HG03442 (cell line): ENCODE data around the gene SLC8A3.
"Not testable (repeated sequence)": the region's sequence is repeated elsewhere in the genome, so short reads cannot be mapped to it uniquely, and the experiment has no call there.

Experiments
- ATAC-seq: cut with Tn5 transposase; IDR thresholded peaks from one replicate; pipeline ENCODE4 v1.9.1; 2021; ENCODE audit warnings: mild to moderate bottlenecking, moderate library complexity; ENCODE audit not compliant: unreplicated experiment

The SLC8A3 gene, protein sequence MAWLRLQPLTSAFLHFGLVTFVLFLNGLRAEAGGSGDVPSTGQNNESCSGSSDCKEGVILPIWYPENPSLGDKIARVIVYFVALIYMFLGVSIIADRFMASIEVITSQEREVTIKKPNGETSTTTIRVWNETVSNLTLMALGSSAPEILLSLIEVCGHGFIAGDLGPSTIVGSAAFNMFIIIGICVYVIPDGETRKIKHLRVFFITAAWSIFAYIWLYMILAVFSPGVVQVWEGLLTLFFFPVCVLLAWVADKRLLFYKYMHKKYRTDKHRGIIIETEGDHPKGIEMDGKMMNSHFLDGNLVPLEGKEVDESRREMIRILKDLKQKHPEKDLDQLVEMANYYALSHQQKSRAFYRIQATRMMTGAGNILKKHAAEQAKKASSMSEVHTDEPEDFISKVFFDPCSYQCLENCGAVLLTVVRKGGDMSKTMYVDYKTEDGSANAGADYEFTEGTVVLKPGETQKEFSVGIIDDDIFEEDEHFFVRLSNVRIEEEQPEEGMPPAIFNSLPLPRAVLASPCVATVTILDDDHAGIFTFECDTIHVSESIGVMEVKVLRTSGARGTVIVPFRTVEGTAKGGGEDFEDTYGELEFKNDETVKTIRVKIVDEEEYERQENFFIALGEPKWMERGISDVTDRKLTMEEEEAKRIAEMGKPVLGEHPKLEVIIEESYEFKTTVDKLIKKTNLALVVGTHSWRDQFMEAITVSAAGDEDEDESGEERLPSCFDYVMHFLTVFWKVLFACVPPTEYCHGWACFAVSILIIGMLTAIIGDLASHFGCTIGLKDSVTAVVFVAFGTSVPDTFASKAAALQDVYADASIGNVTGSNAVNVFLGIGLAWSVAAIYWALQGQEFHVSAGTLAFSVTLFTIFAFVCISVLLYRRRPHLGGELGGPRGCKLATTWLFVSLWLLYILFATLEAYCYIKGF

GRCh38 chr14:70188659-70189455 lies at the start of gene SLC8A3:
Gene SLC8A3 (minus strand): TSS chr14:70188951. CDS start chr14:70168422, 20,529 bp downstream.
- no peak for ATAC-seq

DNA sequence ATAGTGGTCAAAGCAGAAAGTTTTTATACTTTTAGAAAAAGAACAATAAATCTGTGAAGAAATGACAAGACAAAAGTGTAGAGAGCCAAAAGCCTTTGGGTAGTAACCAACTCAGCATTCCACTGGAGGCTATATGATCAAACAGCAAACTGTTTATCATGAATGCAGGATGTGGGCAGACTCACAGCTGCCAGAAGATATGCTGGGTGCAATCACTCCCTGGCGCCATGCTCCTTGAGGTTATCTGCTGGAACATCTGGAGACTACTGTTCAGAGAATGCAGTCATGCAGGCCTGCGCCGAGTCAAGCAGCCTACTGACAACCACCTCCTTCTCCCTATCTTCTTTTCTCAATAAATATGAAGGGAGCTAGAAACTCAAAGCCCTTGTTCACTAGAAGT lies 49.0 kb upstream of the SLC8A3 start:
- ATAC-seq: no peak

DNA sequence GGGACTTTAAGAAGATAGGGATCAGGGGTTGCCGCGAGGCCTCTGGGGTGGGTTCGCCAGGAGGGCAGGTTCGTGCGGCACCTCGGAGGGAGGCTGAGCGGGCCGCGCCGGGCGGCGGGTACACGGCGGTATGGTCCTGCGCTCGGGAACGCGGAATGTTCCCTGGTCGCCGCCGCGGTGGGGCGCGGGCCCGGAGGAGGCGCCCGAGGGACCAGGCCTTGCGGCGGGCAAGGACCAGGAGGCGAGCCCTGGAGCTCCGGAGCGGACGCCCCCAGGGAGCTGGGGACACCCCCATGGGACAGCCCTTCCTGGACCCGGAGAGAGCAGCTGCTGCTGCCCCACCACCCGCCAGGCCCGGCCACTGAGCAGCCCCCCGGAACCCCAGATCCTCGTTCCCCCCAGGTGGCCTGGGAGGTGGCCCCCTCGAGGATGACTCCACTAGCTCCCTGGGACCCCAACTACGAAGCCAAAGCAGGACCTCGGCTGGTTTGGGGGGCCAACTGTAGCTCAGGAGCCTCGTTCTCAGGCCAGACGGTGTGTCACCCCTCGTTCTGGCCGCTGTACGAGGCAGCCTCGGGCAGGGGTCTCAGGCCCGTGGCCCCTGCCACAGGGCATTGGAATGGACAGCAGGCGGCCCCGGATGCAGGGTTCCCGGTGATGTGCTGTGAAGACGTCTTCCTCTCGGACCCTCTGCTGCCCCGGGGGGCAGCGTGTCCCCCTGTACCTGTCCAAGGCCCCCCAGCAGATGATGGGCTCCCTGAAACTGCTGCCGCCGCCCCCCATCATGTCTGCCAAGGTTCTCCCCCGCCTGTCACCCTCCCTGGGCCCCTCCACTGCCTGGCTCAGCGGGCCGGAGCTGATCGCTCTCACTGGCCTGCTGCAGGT lies 45.6 kb upstream of the SLC8A3 start:
- no peak for ATAC-seq

GRCh38 chr14:70231756-70232544 lies 43.2 kb upstream of the SLC8A3 start:
- ATAC-seq: not testable (repeated sequence)

DNA sequence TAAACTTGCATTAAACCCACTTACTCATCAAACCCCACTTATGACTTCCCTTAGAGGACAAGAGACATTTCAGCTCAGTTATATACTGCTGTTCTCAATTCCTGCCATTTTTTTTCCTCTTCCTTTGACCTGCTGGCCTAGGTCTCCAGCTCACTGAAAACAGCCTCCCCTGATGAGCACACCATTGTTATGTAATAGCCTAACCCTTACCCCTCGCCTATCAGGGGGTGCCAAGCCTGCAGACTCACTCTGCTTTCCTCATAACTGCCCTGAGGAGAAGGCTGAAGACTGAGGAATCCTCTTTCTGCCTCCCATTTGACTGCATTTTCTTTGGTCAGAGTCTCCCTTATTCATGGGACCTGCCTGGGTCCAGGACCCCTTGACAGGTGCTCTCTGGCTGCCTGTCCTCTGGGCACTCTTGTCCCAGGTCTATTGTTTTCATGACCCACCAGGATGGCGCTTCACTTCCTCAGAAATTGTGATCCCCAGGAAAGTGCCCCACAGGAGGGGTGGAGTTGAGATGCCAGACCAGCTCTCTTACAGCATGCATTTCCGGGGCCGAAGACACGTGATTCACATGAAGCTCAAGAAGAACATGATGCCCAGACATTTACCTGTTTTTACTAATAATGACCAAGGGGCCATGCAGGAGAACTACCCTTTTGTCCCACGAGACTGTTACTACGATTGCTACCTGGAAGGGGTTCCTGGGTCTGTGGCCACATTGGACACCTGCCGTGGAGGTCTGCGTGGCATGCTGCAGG lies 41.3 kb upstream of the SLC8A3 start:
- ATAC-seq: not testable (repeated sequence)

GRCh38 chr14:70213721-70214282 lies 25.1 kb upstream of the SLC8A3 start:
- ATAC-seq: no peak

DNA sequence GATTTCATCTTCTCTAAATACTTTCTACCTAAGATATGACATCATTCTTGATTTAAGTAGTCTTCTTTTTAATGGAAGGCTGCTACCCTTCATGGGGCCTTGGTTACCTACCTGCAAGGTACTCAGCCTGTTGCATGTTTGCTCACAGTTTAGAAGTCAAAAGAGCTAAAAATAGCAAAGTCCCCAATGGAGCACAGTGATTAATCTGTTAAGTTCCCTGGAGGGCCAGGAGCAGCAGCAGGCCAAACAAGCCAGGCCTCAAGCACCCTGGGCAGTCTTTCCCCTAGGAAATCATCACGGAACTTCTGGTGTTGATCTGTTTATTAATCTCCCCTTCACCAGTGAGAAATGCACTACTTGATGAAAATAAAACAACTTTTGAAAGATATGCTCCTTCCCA lies 24.0 kb upstream of the SLC8A3 start:
- ATAC-seq: no peak

DNA sequence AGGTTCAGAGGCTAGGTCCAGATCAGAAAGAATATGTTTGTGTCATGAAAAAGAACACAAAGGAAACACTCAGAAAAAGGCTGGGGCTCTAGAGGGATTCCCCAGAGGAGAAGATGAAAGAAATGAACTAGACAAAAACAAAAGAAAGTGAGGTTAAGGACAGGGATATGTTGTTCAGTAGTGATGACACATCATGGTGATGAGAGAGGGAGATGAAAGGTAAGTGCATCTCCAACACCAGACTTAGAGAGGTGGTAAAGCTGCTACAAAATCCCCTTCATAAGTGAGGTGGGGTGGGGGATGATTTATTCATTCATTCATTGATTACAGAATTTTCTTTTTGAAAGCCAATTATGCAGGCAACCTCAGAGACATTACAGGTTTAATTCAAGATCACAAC lies 19.6 kb upstream of the SLC8A3 start:
- ATAC-seq: no peak

DNA sequence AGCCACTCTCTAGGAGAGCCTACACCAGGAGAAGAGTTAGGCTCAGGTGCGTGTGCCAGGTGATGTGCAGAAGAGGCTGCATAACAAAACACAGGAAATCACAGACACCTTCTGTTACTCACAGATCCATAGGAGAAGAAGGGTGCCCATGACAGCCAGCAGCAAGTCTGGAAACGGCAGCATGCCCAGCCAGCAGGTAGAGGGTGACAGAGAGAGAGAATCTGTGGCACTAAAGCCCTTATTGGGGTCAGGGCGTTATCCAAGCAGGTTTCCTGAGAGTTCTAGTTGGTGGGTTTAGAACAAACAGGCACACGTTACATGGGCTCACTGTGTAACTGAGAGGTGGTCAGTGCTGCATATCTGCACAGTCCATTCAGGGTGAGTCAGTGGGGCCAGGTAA lies 14.9 kb upstream of the SLC8A3 start:
- ATAC-seq: no peak

DNA sequence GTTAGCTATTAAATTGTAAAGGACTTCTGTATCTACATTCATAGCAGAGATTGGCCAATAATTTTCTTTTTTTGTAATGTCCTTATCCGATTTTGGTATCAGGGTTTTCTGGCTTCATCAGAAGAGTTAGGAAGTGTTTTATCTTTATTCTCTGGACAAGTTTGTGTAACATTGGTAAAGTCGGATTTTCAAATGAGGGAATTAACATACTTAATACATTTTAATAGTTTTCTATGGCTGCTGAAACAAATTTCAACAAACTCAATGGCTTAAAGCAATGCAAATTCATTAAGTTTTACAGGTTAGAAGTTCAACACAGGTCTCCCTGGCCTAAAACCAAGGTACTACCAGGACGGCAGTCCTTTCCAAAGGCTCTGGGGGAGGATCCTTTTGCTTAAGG lies 13.2 kb upstream of the SLC8A3 start:
- no peak for ATAC-seq

DNA sequence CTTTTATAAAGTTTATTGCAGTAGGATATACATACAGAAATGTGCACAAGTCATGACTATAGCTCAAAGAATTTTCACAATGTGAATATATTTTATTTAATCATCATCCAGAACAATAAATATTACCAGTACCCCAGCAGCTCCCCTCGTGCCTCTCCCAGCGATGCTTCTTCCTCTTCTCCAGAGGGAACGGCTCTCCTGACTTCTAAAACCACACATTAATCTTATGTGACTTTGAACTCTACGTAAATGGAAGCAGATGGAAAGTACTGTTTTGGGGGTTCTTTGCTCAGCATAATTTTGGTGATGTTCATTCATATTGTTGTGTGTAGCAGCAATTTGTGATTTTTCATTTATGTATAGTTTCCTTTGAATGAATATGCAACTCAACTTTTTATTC lies 4.6 kb upstream of the SLC8A3 start:
- ATAC-seq: no peak

DNA sequence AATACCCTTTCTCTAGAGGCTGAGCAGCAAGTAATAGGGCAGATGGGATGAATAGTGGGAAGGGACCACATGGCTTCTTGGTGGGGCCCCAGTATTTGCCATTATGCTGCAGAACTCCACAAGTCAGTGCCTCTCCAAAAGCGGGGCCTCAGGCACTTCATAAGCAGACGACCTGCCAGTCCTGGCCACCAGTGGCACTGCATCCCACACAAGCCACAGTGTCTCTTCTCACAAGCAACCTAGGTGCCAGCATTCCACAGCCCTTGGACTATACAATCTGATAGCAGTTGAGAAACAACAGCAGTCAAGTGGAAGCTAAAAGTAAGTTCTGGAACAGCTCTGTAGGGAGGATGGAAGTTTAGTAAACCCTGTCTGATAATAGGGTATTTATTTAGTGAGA lies 4.2 kb upstream of the SLC8A3 start:
- ATAC-seq: no peak

DNA sequence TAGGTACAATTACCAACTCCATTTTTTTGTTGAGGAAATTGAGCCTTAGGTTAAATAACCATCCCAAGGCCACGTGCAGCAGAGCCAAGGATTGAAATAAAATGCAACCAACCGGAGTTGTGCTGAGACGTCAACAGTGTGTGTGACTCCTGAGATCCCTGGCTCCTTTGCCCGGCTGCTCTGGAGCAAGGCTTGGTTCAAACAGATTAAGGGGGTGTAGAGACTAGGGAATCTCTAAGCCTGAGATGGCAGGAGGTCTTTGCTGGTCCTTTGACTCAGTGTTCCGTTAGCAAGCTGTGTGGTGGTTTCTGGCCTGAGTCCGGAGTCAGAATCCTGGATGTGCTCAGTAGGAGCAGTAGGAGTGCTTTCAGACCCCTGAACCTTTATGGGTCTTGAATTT lies 1.4 kb upstream of the SLC8A3 start:
- no peak for ATAC-seq

- ATAC-seq: no peak
These were observed 816 bp upstream of the SLC8A3 start for GRCh38 chr14:70189456-70190077.

DNA sequence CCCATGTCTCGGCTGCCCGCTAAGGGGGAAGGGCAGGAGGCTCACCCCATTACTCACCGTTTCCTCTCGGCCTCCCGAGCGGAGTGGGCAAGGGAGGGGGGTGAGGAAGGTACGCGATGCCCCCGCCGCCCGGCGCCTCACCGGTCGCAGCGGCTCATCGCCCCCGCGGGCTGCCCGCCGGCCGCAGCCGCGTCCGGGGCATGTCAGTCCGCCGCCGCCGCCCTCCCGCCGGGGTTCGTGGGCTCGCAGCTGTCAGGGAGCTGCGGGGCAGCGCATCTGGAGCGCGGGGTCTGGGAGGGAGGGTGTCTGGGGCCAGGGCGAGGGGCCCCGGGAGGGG lies 461 bp downstream of the SLC8A3 start:
- no peak for ATAC-seq

DNA sequence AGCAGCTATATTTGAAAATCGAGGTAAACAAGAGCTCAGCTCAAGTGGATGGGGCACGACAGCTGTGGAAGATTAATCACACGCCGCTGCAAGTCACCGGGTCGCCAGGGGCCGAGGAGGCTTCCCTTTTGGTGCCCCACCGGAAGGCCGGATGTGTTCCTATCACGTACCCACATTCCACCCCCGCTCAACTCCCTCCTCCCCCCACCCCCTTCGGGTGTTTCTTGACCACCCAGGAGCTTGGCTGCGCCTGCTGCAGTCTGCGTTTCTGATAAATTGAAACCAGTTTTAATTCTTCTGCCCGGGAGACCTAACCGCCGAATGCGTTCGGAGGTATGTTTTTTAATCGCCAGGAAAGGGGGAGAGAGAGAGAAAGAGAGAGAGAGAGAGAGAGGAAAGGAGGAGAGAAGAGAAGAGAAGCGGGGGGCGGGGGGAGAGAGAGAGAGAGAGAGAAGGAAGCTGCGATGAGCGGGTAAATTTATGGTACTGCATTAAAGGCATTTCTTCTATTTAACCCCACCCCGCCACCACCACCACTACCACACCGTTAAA lies 1.8 kb downstream of the SLC8A3 start:
- no peak for ATAC-seq

DNA sequence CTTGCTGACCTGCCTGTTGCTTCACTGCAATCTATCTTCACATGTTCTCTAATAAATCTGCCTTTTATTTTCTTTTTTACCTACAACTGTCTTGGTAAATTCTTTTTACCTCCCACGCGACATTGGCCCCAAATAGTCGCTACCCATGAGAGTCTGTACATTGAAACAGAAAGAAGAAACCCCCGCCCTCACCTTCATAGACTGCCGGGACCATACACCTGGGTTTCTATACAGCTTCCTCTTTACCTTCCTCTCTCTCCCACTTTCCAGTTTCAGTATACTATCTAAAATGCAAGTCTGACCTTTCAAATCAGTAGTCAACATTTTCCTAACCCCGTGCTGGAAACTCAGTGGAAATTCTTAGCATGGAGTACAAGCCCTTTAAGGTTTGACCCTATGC lies 4.8 kb downstream of the SLC8A3 start:
- peak; percentile 56 for ATAC-seq

- no peak for ATAC-seq
These were observed 7.5 kb downstream of the SLC8A3 start for GRCh38 chr14:70181276-70181675.
